Mesendoderm (in vitro differentiated cells): Measurements from ENCODE around the gene ATP9A.
A peak's percentile ranks its signal among the peaks of the same experiment; 100 is the strongest.

Experiments
- DNase-seq: peaks from one replicate; pipeline ENCODE4 v3.0.0; 2013
- H2AK5ac ChIP-seq: 2 replicates; pipeline ENCODE4 v1.6.1; 2013; ENCODE audit warnings: low read length, inconsistent platforms
- H2BK120ac ChIP-seq: 2 replicates; pipeline ENCODE4 v1.6.1; 2013; ENCODE audit warnings: low read depth, mild to moderate bottlenecking, low read length, moderate library complexity, mixed read lengths
- H2BK15ac ChIP-seq: replicated peaks from 2 replicates; pipeline ENCODE4 v1.6.1; 2013; ENCODE audit warnings: low read depth, mild to moderate bottlenecking, moderate library complexity
- H2BK5ac ChIP-seq: 2 replicates; pipeline ENCODE4 v1.6.1; 2013; ENCODE audit warnings: low read length, inconsistent platforms
- H3K18ac ChIP-seq: 2 replicates; pipeline ENCODE4 v1.6.1; 2013; ENCODE audit warnings: mild to moderate bottlenecking, low read length, mixed read lengths
- H3K23ac ChIP-seq: one replicate; pipeline ENCODE4 v1.6.1; 2013; ENCODE audit warnings: low read length
- H3K27ac ChIP-seq: 2 replicates; pipeline ENCODE4 v1.5.1; 2013; ENCODE audit warnings: low read depth, mild to moderate bottlenecking, inconsistent platforms, low read length, moderate library complexity
- H3K27me3 ChIP-seq: 2 replicates; pipeline ENCODE4 v1.6.1; 2013; ENCODE audit warnings: low read length, control low read depth, mild to moderate bottlenecking, inconsistent platforms; ENCODE audit not compliant: insufficient read depth, poor library complexity
- H3K36me3 ChIP-seq: 2 replicates; pipeline ENCODE4 v1.6.1; 2013; ENCODE audit warnings: low read length, inconsistent platforms; ENCODE audit not compliant: control insufficient read depth, insufficient read depth
- H3K4ac ChIP-seq: one replicate; pipeline ENCODE4 v1.6.1; 2013; ENCODE audit warnings: low read depth, mild to moderate bottlenecking, low read length, moderate library complexity
- H3K4me1 ChIP-seq: 2 replicates; pipeline ENCODE4 v1.6.1; 2013; ENCODE audit warnings: low read depth, low read length, inconsistent platforms; ENCODE audit not compliant: control insufficient read depth
- H3K4me2 ChIP-seq: 2 replicates; pipeline ENCODE4 v1.6.1; 2013; ENCODE audit warnings: low read length
- H3K4me3 ChIP-seq: 2 replicates; pipeline ENCODE4 v1.5.1; 2013; ENCODE audit warnings: mild to moderate bottlenecking, low read length
- H3K56ac ChIP-seq: one replicate; pipeline ENCODE4 v1.6.1; 2013; ENCODE audit warnings: low read length
- H3K79me1 ChIP-seq: 2 replicates; pipeline ENCODE4 v1.6.1; 2013; ENCODE audit warnings: low read length, inconsistent platforms
- H3K79me2 ChIP-seq: 2 replicates; pipeline ENCODE4 v1.6.1; 2013; ENCODE audit warnings: mild to moderate bottlenecking, low read length; ENCODE audit not compliant: control insufficient read depth, insufficient read depth
- H3K9ac ChIP-seq: 2 replicates; pipeline ENCODE4 v1.6.1; 2013; ENCODE audit warnings: low read length, inconsistent platforms
- H4K5ac ChIP-seq: one replicate; pipeline ENCODE4 v1.6.1; 2013; ENCODE audit warnings: low read length
- H4K8ac ChIP-seq: one replicate; pipeline ENCODE4 v1.6.1; 2013; ENCODE audit warnings: low read depth, mild to moderate bottlenecking, control low read depth, low read length, moderate library complexity
- WGBS: extraction: QIAGEN DNeasy Blood & Tissue Kit; methylation state at CpG from one replicate; pipeline ENCODE4 v1.1.7; 2013; ENCODE audit warnings: low lambda C conversion rate, missing lambda C conversion rate; ENCODE audit not compliant: insufficient coverage; ENCODE audit errors: extremely low coverage; 5-methylcytosine and 5-hydroxymethylcytosine counted together

ATP9A gene

DNA sequence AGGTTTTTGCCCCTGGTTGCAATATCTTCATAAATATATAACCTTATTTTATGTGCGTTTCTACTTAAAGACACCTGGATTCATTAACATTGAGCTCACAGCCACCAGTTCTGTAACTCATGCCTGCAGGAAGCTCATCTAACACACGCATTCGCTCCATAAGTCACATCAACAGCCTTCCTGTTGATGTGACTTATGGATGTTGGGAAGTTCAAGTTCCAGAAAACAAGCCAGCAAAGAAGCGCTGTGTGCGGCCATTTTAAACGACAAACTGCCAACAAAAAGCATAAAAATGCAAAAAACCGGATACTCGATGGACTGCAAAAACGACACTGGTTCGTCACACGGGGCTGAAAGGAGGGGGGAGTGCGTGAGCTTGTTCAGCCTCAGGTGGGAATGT lies 147.8 kb downstream of the ATP9A start:
- H2BK5ac ChIP-seq: no peak overlapping the region
- H3K79me1 ChIP-seq: no peaks in the 10 kb centered on the region
- no peak overlapping the region for H4K8ac ChIP-seq
- H2AK5ac ChIP-seq: no peak overlapping the region
- H3K56ac ChIP-seq: no peak overlapping the region
- DNase-seq: no peak
- no peak overlapping the region for H3K4me3 ChIP-seq
- H3K23ac ChIP-seq: no peak overlapping the region
- no peak overlapping the region for H4K5ac ChIP-seq
- H3K27ac ChIP-seq: no peak overlapping the region
- no peak overlapping the region for H3K18ac ChIP-seq
- no peaks in the 10 kb centered on the region for H3K79me2 ChIP-seq
- WGBS: no CpG with 5 or more reads among the region's 12 CpGs
- H3K4me1 ChIP-seq: no peaks in the 10 kb centered on the region
- no peaks in the 10 kb centered on the region for H3K36me3 ChIP-seq
- no peak overlapping the region for H3K4me2 ChIP-seq
- no peak overlapping the region for H2BK15ac ChIP-seq
- no peak overlapping the region for H3K4ac ChIP-seq
- no peak overlapping the region for H2BK120ac ChIP-seq
- H3K27me3 ChIP-seq: no peaks in the 10 kb centered on the region
- no peak overlapping the region for H3K9ac ChIP-seq

DNA sequence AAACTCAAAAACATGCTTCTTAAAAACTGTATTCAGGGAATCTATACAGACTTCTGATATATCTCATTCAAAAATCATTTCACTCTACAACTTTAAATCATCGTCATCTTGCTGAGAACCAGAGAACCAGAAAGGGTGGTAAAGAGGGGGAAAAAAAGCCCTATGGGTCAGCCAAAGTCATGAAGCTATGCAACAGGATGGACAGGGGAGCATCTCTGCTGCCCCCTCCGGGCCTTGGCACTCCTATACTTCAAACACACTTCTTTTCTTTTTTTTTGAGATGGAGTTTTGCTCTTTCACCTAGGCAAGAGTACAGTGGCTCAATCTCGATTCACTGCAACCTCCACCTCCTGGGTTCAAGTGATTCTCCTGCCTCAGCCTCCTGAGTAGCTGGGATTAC lies 152.1 kb downstream of the ATP9A start:
- no peak overlapping the region for H3K4ac ChIP-seq
- no peak overlapping the region for H3K56ac ChIP-seq
- no peaks in the 10 kb centered on the region for H3K79me1 ChIP-seq
- H2AK5ac ChIP-seq: no peak overlapping the region
- 100% methylated on average over 1 of the region's 3 CpGs for WGBS
- H3K4me2 ChIP-seq: no peak overlapping the region
- no peak overlapping the region for H2BK15ac ChIP-seq
- no peaks in the 10 kb centered on the region for H3K27me3 ChIP-seq
- peak; percentile 48 for DNase-seq
- no peak overlapping the region for H2BK120ac ChIP-seq
- H4K5ac ChIP-seq: no peak overlapping the region
- H3K79me2 ChIP-seq: no peaks in the 10 kb centered on the region
- no peaks in the 10 kb centered on the region for H3K4me1 ChIP-seq
- no peak overlapping the region for H4K8ac ChIP-seq
- H3K36me3 ChIP-seq: no peaks in the 10 kb centered on the region
- no peak overlapping the region for H3K23ac ChIP-seq
- H3K18ac ChIP-seq: no peak overlapping the region
- no peak overlapping the region for H3K27ac ChIP-seq
- no peak overlapping the region for H3K9ac ChIP-seq
- H3K4me3 ChIP-seq: no peak overlapping the region
- no peak overlapping the region for H2BK5ac ChIP-seq

DNA sequence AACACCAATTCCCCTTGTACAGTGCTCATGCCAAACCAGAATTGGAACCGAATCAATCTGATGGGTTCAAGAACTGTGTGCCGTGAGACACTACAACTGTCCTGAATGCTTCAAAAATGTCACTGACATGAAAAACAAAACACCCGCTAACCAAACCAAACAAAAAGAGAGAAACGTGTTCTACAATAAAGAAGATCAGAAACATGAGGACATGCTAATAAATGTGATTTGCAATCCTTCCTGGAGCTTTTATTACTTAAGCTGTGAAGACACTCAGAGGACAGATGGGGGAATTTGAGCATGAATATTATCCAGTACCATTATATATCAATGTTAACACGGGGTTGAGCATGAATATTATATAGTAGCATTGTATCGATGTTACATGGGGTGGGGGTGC lies 153.5 kb downstream of the ATP9A start:
- no peak overlapping the region for H3K18ac ChIP-seq
- no peak overlapping the region for H3K9ac ChIP-seq
- no peak overlapping the region for H3K56ac ChIP-seq
- H2BK5ac ChIP-seq: no peak overlapping the region
- no CpG with 5 or more reads among the region's 6 CpGs for WGBS
- no peak overlapping the region for H3K4me3 ChIP-seq
- no peak overlapping the region for H2BK15ac ChIP-seq
- H3K27me3 ChIP-seq: no peaks in the 10 kb centered on the region
- no peak overlapping the region for H3K27ac ChIP-seq
- no peak overlapping the region for H2BK120ac ChIP-seq
- no peak overlapping the region for H2AK5ac ChIP-seq
- H3K4me2 ChIP-seq: no peak overlapping the region
- no peak overlapping the region for H4K5ac ChIP-seq
- H3K4ac ChIP-seq: no peak overlapping the region
- no peak overlapping the region for H4K8ac ChIP-seq
- DNase-seq: no peak
- no peaks in the 10 kb centered on the region for H3K79me1 ChIP-seq
- no peaks in the 10 kb centered on the region for H3K4me1 ChIP-seq
- no peaks in the 10 kb centered on the region for H3K79me2 ChIP-seq
- no peaks in the 10 kb centered on the region for H3K36me3 ChIP-seq
- no peak overlapping the region for H3K23ac ChIP-seq

DNA sequence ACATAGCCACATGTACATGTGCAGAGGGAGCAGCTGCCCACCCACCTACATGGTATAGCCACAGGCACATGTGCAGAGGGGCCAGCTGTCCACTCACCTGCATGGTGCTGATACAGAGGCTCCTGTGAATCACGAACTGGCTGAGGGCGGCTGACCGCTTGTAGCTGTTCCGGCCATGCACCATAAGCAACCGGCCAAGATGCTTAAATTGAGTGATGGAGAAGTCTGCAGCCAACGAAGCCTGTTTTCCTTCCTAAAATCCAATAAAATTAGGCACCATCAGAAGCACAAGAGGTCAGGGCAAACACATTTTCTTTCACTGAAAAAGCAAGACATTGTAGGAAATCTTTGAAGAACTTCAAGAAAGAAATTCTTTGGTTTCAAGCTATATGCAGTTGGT lies 154.6 kb downstream of the ATP9A start:
- Histone ChIP-seq H3K27ac (no peak overlapping the region), H3K79me2 (no peaks in the 10 kb centered on the region), H3K4me1 (no peaks in the 10 kb centered on the region), H3K18ac (no peak overlapping the region), H3K4me3 (no peak overlapping the region), H3K4ac (no peak overlapping the region), H4K8ac (no peak overlapping the region), H3K4me2 (no peak overlapping the region), H2BK120ac (no peak overlapping the region), H2AK5ac (no peak overlapping the region), H2BK15ac (no peak overlapping the region), H3K56ac (no peak overlapping the region), H3K9ac (no peak overlapping the region), H2BK5ac (no peak overlapping the region), H3K23ac (no peak overlapping the region), H3K79me1 (no peaks in the 10 kb centered on the region), H3K27me3 (no peaks in the 10 kb centered on the region), H4K5ac (no peak overlapping the region), H3K36me3 (no peaks in the 10 kb centered on the region)
- WGBS: no CpG with 5 or more reads among the region's 6 CpGs
- DNase-seq: no peak

DNA sequence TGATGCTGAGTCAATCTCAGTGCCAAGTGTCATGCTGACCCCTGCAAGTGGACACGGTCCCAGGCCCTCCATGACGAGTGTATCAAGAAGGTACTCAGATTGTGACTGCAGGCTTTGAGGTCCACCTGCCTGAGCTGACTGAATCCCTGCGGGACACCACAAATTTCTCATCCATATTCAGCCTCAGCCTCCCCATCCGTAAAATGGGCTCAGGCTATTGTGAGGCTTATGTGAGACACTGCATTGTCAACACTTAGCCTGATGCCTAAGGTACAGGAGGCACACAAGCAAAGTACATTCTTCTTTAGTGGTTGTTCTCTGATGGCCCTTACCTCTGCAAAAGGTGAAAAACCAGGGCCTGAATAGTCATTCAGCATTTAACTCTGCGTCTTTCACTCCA lies 155.3 kb downstream of the ATP9A start:
- no peak overlapping the region for H2AK5ac ChIP-seq
- no peak overlapping the region for H2BK120ac ChIP-seq
- H3K23ac ChIP-seq: no peak overlapping the region
- no peak overlapping the region for H4K5ac ChIP-seq
- H3K9ac ChIP-seq: no peak overlapping the region
- H2BK5ac ChIP-seq: no peak overlapping the region
- H3K56ac ChIP-seq: no peak overlapping the region
- no peaks in the 10 kb centered on the region for H3K4me1 ChIP-seq
- H3K4me2 ChIP-seq: no peak overlapping the region
- H3K27ac ChIP-seq: no peak overlapping the region
- H2BK15ac ChIP-seq: no peak overlapping the region
- 100% methylated on average over 1 of the region's 5 CpGs for WGBS
- no peak overlapping the region for H4K8ac ChIP-seq
- H3K36me3 ChIP-seq: no peaks in the 10 kb centered on the region
- H3K4ac ChIP-seq: no peak overlapping the region
- H3K4me3 ChIP-seq: no peak overlapping the region
- DNase-seq: no peak
- H3K79me1 ChIP-seq: no peaks in the 10 kb centered on the region
- H3K27me3 ChIP-seq: no peaks in the 10 kb centered on the region
- no peak overlapping the region for H3K18ac ChIP-seq
- no peaks in the 10 kb centered on the region for H3K79me2 ChIP-seq

DNA sequence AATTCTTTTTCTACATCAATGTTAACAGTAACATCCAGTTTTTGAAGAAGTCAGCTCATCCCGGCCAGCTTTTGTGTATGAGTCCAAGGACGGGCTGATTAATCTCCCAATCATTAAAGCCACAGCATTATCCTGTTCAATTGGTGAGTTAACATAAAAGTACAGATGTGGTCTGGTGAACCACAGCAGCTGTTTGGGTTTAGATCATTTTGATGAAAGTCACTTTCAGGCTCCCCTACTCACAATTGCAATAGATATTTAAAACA lies 156.6 kb downstream of the ATP9A start:
- Histone ChIP-seq H3K27ac (no peak overlapping the region), H3K9ac (no peak overlapping the region), H4K8ac (no peak overlapping the region), H2AK5ac (no peak overlapping the region), H3K56ac (no peak overlapping the region), H3K27me3 (no peaks in the 10 kb centered on the region), H2BK120ac (no peak overlapping the region), H3K79me2 (no peaks in the 10 kb centered on the region), H2BK15ac (no peak overlapping the region), H3K23ac (no peak overlapping the region), H3K4me1 (no peaks in the 10 kb centered on the region), H3K79me1 (no peaks in the 10 kb centered on the region), H3K4ac (no peak overlapping the region), H2BK5ac (no peak overlapping the region), H4K5ac (no peak overlapping the region), H3K4me3 (no peak overlapping the region), H3K36me3 (no peaks in the 10 kb centered on the region), H3K4me2 (no peak overlapping the region), H3K18ac (no peak overlapping the region)
- no peak for DNase-seq
- no CpG with 5 or more reads among the region's 2 CpGs for WGBS
